GM18951 (cell line): ENCODE data around the gene BAG1.
A peak's percentile ranks its signal among the peaks of the same experiment; 100 is the strongest.

Experiments
- POLR2A ChIP-seq: IDR thresholded peaks from 4 replicates; pipeline ENCODE4 v1.6.1; 2011; ENCODE audit warnings: mild to moderate bottlenecking; ENCODE audit not compliant: insufficient read length, insufficient read depth; ENCODE audit errors: extremely low read depth
- in situ Hi-C: fragments of 300-500 bp; cut with MboI; formaldehyde crosslinking; loops from one replicate; pipeline ENCODE4 v1.12.0; 2022; ENCODE audit warnings: low sequenced_read_pairs, mixed read lengths, inconsistent platforms; ENCODE audit not compliant: unreplicated experiment

The BAG1 gene

DNA sequence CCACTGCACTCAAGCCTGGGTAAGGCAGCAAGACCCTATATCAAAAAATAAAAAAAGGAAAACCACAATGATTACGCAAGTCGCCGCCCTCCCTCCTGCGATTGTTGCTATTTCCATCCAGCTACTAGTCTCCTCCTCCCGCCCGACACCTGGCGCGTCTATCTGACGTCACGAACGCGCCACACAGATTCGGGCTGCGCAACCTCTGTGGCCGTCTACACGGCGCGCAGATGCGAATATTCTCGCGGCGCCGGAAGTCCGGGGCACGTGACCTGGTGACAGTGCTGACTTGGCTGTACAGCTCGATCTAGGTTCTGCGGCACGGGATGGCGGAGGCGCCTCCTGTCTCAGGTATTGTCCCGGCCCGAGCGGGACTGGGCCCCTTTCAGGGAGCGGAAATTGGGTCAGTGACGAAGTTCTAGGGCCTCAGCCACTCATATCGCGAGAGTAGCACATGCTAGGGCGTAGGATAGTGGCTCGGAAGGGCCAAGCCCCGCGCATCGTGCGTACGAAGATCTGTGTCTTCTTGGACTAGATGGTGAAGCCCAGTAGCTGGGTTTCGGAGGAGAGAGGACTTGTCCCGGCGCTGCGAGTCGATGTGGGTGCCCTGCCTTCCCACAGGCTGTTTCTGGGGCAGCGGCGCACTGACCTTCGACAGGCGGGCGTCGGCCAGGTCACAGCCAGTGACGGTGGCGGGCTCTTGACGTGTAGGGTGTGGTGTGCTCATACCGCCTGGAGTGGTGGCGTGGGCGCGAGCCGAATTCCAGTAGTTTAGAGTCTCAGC is 25.9 kb upstream of the BAG1 start, which contains the start of gene NFX1:
NFX1 (plus strand) TSS at position 270 of the 784 bp plus-strand sequence; CDS start at position 327, 57 bp downstream.
- in situ Hi-C loops = no loop called here
- peak; percentile 95 for TF ChIP-seq POLR2A

DNA sequence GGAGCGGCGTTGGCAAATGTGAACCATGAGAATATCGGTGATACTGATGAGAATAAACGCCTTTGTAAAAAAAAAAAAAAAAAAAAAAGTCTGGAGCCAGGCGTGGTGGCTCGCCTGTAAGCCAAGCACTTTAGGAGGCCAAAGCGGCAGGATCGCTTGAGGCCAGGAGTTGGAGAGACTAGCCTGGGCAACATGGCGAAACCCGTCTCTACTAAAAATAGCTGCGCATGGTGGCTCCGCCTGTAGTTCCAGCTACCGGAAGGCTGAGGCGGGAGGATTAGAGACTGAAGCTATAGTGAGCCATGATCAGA is 25.4 kb upstream of the BAG1 start:
- in situ Hi-C loops = no loop called here
- TF ChIP-seq POLR2A = no peak

DNA sequence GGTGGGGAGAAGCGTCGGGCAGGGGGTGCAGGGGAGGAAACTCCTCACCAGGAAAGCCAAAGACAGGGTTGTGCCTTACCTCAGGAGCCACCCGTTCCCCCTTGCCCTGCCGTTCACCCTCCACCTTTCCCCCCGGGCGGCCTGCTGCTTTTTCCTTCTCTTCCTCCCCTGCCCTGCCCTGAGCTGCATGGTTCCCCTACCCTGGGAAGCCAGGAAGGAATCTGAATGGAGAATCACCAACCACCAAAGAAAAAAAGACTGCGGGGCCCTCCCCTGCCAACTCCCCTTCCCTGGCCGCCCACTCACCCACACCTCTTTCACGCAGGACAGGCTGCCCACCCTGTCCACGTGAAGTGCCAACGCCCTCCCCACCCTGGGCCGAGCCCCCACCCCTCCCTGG is 25.0 kb upstream of the BAG1 start:
- in situ Hi-C loops = no loop called here

DNA sequence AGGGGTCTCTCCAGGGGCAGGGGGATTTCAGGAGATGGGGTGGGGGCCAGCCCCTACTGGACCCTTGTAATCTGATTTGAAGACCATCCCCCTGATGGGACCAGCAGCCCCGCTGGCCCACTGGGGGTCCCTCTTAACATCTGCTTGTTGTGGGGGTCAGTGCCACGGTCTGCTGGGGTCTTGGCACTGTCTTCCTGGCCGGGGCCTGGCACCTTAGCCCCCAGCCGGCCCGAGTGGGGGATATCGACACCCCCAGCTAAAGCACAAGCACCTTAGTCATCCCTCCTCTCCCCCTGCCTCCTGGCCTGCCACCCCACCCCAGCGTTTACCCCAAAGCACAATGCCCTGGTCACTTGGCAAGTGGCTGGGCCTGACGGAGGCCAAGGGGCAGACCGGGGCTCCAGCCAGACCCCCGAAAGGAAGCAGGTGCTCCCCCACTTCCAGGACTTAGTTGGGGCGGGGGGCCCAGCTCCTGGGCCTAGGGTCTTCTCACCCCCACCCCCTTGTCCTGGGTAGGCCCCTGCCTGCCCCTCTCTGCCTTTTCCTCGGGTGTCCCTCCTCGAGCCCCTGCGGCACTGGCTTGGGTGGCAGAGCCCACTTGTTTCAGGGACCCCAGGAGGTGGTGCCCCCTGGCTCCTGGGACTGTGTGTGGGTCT is 24.4 kb upstream of the BAG1 start:
- in situ Hi-C loops = no loop called here

More for the DNA sequence above, 25.0 kb upstream of the BAG1 start:
- TF ChIP-seq POLR2A = no peak

DNA sequence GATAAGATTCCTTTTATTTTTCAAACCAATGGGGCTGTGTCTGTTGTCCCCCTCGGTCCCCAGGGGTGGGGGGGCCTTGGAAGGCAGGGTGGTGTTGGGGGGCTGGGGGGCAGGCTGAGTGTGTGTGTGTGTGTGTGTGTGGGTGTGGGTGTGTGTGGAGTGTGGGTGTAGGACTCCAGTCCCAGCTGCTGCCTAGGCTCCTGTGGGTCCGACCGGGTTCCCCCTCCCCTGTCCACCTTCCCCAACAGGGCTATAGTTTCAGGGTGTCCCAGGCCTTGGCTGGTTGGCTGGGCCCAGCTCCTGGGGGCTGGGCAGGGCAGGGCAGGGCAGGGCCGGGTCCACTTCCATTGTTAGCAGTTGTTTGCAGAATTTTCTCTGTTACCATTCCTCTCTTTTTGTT is 23.7 kb upstream of the BAG1 start:
- in situ Hi-C loops = no loop called here
- TF ChIP-seq POLR2A = no peak

More for the DNA sequence above, 24.4 kb upstream of the BAG1 start:
- no peak for TF ChIP-seq POLR2A

DNA sequence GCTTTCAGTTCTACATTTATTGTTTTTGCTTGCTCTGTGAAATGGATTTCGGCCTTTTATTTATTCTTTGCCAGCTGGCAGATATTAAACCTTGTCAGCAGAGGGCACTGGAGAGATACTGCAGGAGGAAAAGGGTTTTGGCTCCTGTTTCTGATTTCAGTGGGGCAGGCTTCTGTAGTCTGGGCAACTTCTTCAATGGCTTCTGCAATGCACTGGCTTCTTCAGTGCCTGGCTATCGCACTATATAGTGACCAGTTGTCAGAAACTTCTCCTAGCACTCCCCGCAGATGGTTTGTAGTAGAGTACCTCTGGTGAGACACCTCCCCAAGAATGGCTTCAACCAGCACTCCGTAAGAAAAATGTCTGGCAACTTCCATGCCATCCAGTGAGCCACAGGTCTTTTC is 22.6 kb upstream of the BAG1 start:
- TF ChIP-seq POLR2A = no peak
- in situ Hi-C loops = no loop called here

DNA sequence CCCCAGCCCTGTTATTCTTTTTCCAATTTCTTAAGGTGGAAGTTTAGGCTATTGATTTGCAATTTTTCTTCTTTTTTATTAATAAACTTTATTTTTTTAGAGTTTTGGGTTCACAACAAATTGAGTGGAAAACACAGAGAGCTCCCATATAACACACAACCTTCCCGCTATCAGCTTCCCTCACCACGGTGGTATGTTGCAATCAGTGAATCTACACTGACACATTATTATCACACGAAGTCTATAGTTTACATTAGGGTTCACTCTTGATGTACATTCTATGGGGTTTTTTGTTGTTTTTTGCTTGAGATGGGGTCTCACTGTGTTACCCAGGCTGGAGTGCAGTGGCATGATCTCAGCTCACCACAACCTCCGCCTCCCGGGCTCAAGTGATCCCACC is 21.0 kb upstream of the BAG1 start:
- in situ Hi-C loops = no loop called here

DNA sequence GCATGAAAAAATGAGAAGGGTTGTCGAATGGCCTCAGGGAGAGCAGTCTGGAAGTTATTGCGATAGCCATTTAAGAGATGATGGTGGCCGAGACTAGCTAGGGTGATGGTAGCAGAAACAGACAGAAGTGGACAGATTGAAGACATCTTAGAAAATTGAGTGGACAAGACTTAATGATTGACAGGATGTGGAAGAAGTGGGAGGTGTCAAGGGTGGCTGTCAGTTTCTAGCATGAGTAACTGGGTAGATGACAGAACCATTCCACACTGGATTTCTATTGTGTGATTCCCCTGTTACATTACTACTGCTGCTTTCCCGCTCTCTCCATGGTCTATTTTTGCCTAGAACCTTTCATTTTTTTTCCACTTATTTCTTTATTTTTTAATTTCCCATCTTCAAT is 13.0 kb upstream of the BAG1 start:
- in situ Hi-C loops = no loop called here
- TF ChIP-seq POLR2A = no peak

More for the DNA sequence above, 21.0 kb upstream of the BAG1 start:
- TF ChIP-seq POLR2A = no peak

DNA sequence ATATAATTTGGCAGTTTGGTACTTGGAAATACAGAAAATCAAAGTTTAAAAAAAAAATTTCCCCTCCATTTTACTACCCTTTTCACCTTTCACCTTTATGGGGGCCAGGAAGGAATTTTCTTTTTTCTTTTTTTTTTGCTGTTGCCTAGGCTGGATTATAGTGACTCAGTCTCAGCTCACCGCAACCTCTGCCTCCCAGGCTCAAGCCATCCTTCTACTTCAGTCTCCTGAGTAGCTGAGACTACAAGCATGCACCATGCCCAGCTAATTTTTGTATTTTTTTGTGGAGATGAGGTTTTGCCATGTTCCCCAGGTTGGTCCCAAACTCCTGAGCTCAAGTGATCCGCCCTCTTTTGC is 9.4 kb upstream of the BAG1 start:
- in situ Hi-C loops = no loop called here
- no peak for TF ChIP-seq POLR2A

DNA sequence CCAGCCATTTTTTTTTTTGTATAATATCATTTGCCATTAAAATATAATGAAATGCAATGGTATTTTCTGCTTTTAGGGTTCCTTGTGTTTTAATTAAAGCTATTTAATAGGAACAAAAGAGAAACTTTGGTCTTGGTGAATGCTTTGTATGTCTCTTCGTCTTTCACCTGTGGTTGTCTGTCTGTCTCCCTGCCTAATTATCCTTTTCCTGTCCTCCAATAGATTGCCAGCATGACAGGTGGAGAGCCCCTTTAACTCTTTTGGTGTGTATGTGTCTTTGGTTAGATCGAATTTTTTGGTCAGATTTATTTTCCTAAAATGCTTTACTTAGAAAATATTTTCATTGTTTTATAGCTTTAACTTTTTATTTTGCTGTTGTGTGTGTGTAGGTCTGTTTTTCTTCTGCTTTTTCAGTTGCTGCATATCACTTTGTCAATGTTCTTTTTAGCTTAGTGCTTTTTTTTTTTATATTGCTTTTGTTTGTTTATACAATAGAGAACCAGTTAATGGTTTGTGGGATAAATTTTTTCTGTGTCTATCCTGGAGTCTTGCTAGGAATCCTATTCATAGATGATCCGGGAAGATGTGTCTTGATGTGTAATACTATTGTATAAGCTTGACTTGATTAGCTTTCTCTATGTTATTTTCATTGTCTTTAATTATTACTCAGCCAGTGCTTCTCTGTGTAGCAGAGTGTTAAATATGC is 8.9 kb upstream of the BAG1 start:
- no peak for TF ChIP-seq POLR2A
- in situ Hi-C loops = no loop called here

DNA sequence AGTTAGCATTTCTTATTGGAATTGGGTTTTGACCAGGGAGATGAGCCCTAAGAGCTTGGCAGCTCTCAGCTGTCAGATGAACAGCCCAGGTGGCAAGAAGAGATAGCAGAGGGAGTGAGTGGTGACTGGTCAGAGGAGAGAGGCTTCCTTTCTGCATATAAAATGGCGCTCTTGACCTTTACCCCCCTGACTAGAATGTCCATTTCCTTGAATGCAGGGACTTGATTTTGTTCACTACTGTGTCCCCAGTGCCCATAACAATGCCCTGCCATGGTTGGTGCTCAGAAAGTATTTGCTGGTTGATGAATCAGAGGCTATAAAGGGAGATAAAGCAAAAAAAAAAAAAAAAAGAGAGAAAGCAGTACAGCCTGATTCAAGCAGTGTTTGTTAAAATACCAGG is 7.6 kb upstream of the BAG1 start:
- in situ Hi-C loops = no loop called here
- TF ChIP-seq POLR2A = no peak

DNA sequence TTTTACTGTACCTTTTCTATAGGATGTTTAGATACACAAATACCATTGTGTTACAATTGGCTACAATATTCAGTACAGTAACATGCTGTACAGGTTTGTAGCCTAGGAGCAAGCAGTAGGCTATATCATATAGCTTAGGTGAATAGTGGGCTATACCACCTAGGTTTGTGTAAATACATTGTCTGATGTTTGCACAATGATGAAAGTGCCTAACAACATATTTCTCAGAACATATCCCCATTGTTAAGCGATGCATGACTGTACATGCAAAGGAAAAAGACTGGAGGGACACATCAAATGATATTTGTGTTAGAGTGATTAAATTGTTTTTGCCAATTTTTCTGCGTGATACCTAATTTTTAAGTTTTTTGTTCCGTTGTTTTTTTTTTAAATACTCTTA is 5.6 kb upstream of the BAG1 start:
- in situ Hi-C loops = no loop called here
- no peak for TF ChIP-seq POLR2A

DNA sequence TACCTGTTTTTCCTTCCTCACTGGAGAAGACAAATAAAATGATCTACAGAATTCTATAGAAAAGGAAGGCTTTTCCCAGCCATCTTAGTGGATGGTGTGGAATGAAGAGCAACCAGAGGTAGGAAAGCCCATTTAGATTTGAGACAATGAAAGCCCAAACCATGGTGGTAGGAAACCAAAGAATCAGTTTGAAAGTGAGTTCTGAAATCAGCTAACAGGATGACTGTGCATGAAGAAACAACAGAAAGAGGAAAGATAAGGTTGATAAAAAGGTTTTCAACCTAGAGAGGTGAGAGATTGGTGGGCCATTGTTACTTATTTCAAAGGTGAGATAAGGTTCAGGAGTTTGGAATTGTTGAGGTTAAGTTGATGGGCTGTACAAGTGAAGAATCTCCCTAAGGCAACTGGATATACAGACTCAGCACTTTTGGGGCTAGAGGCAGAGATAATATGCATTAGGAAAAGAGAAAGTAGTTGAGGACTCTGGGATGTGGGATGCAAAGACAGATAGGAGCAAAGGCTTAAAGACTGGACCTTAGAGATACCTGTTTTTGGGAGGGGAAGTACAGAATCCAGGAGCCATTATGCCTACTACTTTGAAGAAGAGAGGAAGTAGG is 2.8 kb upstream of the BAG1 start:
- in situ Hi-C loops = no loop called here
- TF ChIP-seq POLR2A = no peak
